ENCODE data around the gene RHOG.
"Not testable (repeated sequence)": the region's sequence is repeated elsewhere in the genome, so short reads cannot be mapped to it uniquely, and the experiment has no call there.

The RHOG gene

DNA sequence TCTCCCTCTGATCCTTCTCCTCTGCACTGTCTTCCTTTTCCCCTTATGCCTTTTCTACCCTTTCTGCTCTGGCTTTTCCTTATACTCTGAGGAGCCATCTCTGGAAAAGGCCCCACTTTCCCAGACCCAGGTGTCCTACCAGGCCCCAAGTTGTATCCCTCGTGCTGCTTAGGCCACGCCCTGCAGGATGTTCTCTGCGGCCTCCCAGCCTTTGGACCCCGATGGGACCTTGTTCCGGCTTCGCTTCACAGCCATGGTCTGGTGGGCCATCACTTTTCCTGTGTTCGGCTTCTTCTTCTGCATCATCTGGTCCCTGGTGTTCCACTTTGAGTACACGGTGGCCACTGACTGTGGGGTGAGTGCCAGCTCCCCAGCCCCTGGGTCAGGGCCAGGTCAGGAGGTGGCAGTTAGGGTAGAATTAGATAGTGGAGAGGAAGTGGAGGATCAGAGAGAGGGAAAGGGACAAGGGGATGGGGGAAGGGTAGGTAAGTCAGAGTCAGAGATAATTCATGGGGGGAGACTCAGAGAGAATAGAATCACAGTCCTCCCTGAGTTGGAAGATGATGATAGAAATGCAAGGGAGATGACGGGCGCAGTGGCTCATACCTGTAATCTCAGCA, 23.5 kb downstream of the RHOG start:
- no peak overlapping the region for H3K27ac ChIP-seq
- H3K4me3 ChIP-seq = no peak overlapping the region

- H3K4me3 ChIP-seq = no peak overlapping the region
- no peak overlapping the region for H3K27ac ChIP-seq
These were observed 24.1 kb downstream of the RHOG start for GRCh38 chr11:3816673-3817072.

DNA sequence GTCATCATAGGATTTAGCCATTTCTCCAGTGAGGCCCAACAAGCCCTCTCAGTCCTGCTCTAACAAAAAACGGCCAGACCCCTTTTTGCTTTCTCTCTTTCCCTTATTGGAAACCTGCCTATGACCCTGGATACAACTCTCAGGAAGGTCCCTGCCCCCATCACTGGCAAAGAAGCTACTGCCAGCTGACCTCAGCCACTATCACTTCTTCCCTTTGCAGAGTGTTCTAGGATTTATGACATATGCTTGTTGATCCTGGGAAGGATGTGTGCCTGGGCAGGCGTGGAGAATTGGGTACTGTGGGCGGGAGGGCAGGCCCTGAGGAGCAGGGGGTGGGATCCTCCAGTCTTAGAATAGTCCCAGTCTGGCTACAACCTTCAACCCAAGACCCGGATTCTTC, 24.9 kb downstream of the RHOG start:
- Histone ChIP-seq H3K4me3 (no peak overlapping the region), H3K27ac (no peak overlapping the region)

GRCh38 chr11:3814832-3815231, 25.9 kb downstream of the RHOG start:
- not testable (repeated sequence) for H3K4me3 ChIP-seq, H3K27ac ChIP-seq

GRCh38 chr11:3810951-3811350, 29.8 kb downstream of the RHOG start:
- H3K27ac ChIP-seq = peak overlapping the region in 4 of 21 experiments; percentile 1 to 55 (median 38)

DNA sequence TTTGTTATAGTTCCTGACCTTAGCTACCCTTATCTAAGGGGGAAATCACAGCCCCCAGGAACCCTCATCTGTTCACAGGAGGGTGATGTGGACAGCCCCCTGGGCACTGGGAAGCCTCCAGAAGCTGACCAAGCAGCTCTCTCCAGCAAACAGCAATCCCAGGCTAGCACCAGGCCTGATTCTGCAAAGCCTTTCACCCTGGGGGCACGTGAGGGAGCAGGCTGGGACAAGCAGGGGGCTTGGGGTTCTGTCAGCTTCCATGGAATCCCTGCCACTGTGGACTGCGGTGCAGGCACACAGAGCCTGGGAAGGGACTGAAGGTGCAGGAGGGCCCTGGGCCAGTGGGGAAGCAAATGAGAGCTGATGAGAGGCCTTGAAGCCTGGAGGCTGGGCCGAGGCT, 30.3 kb downstream of the RHOG start:
- Histone ChIP-seq H3K4me3 (no peak overlapping the region), H3K27ac (peak overlapping the region in 7 of 21 experiments; percentile 1 to 79 (median 37))

More at GRCh38 chr11:3810951-3811350, 29.8 kb downstream of the RHOG start:
- no peak overlapping the region for H3K4me3 ChIP-seq

- no peak overlapping the region for H3K4me3 ChIP-seq
- peak overlapping the region in 9 of 21 experiments; percentile 5 to 88 (median 79) for H3K27ac ChIP-seq
These were observed 31.2 kb downstream of the RHOG start for GRCh38 chr11:3809624-3809928.

DNA sequence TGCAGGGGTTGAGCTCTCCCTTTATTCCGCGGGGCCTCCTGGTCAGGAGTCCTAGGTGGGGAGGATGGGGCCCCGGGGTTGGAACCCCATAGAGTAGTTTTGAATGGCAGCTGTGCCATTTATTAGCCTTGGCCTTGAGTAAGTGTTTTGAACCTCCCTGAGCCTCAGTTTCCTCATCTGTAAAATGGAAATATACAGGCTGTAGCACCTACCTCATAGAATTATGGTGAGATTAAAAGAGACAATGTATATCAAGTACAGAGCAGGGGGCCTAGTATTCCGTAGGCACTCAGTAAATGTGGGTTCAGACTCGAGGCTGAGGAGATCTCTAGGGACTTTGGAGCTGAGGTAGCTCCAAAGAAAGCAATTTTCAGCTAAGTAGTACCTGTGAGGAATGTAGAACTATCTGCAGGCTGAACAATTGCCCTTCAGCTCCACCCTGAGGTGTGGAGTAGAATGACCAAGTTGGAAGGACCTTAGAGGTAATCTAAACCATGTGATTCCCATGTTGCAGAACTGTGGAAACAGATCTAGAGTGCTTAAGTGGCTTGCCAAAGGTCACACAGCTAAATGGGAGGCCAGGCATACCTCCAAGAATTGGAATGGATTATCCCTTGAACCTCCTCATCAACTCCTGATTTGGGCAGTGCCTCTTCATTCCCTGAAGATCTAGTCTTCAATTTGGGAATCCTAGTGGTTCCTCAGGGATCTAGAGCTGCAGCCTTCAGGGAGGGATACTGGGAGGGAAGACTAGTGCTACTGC, 31.7 kb downstream of the RHOG start:
- H3K27ac ChIP-seq = peak overlapping the region in 20 of 21 experiments; percentile 60 to 90 (median 79)
- peak overlapping the region; percentile 48 to 79 (median 58) for H3K4me3 ChIP-seq

DNA sequence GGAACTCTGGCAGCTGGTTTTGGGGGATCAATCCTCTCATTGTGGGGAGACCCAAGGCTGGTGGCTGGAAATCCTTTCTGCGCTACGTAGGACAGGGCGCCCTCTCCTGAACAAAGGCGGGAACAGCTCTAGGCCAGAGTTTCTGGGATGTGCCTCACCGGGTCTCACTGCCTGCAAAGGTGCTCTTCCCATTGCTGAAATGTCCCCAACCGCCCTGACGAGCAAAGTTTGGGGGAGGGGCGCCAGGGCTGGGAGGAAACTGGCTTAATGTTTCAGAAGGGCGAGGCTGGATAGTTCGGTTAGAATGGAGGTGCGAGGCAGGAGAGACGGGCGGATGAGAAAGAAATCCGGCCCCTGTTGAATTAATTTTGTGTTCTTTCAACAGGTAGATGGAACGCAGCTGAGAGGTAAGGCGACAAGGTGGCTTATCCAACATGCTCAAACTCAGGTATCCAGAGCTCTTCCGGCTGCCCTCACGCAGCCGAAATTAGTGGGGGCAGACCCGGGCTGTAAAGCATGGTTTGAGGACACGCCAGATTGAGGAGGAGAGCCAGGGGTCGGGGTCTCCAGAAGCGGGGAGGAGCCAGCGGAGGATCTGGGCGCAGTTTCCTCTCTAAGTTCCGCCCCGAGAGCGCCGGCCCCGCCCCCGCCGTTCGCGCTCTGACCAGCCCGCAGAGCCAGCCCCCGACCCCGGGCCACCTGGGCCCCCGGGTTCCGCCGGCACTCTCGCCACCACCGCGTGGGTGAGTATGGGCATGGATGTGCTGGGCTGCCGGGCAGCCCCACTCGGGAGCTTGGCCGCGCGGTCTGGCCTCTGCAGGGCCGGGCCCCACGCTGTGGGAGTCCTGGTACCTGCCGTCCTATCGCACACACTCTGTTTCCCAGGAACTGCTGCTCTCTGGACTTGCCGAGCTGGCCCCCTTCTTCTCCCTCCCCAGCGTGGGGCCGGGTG, 32.6 kb downstream of the RHOG start, which contains the start of gene PGAP2:
Gene PGAP2, plus strand, starts transcription at position 652 of the 952 bp plus-strand sequence. CDS start 2,700 bp downstream, outside the sequence.
- H3K27ac ChIP-seq = peak within 1 kb of the TSS; percentile 54 to 90 (median 79)
- H3K4me3 ChIP-seq = peak within 1 kb of the TSS; percentile 48 to 79 (median 58)

DNA sequence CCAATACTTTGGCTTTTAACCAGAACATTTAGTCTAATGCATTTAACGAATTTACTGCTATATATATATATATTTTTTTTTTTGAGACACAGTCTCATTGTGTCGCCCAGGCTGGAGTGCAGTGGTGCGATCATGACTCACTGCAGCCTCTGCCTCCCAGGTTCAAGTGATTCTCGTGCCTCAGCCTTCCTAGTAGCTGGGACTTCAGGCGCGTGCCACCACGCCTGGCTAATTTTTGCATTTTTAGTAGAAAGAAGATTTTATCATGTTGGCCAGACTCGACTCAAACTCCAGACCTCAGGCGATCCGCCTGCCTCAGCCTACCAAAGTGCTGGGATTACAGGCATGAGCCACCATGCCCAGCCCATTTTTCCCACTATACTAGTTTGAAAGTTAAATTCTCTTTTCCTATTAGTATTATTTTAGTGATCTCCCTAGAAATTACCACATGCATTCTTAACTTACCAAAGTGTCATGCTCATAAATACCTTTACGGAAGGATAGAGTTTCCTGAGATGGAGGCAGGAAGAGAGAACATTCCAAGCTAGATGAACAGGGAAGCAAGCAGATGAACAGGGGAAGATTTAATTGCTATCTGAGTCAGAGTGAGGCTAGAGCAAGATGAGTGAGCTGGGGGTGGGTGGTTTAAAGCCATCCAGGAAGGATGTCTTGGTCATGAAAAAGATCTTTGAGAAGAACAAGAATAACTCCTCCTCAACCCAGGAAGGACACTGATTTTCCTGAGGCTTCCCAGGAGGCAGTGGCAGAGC, 36.8 kb downstream of the RHOG start:
- no peak overlapping the region for H3K27ac ChIP-seq
- H3K4me3 ChIP-seq = no peak overlapping the region

GRCh38 chr11:3802011-3802790, 38.6 kb downstream of the RHOG start:
- Histone ChIP-seq H3K4me3 (no peak overlapping the region), H3K27ac (no peak overlapping the region)

GRCh38 chr11:3799873-3800272, 40.9 kb downstream of the RHOG start:
- H3K4me3 ChIP-seq = no peak overlapping the region
- no peak overlapping the region for H3K27ac ChIP-seq

DNA sequence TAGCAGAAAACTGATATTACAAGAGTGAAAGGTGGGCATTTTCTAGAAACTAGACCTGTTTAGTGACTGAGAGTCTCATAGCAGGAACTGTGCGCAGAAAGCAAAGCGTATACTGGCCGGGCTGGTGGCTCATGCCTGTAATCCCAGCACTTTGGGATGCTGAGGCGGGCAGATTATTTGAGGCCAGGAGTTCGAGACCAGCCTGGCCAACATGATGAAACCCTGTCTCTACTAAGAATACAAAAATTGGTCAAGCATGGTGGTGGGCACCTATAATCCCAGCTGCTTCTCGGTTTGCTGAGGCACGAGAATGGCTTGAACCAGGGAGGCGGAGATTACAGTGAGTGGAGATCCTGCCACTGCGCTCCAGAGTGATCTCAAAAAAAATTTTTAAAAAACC, 41.6 kb downstream of the RHOG start:
- H3K27ac ChIP-seq = peak overlapping the region in 3 of 21 experiments; percentile 6 to 97 (median 93)
- no peak overlapping the region for H3K4me3 ChIP-seq

DNA sequence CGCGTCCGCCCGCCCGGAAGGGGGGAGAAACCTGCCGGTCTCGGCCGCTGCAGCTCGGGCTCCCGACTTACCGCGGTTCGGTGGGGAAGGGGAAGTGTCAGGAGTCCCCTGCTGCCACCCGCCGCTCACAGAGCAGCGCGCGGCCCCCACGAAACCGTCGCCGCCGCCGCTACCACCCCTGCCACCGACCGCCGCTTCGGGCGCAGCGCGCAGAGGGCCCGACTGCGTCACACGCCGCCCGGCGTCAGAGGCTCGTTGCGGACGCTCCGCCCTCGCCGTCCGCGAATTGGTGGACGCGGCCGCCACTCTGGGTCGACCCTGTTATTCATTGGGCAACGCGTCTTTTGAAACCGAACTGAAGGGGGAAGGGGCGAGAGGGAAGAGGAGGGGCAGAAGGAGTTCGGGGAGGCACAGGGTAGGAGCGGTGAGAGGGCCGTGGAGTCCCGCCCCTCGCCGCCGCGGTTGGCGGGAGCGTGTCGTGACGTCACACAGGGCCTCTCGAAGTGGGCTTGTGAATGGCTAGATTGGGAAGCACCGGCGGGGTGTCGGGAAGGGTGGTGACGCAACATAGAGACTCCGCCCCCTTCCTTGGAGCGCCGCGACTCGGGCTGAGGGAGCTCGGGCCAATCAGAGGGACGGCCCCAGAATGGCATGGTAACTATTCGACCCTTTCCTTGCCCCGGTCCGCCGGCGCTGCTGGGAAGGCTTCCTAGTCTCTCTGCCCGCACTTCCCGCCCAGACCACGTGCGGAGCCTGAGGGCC, 43.2 kb downstream of the RHOG start, which contains the start of gene NUP98:
Gene NUP98, minus strand, starts transcription at position 226 of the 762 bp plus-strand sequence. CDS start 15,437 bp downstream, outside the sequence.
- Histone ChIP-seq H3K27ac (peak within 1 kb of the TSS; percentile 85 to 100 (median 97)), H3K4me3 (peak within 1 kb of the TSS; percentile 64 to 93 (median 86))

- peak overlapping the region; percentile 64 to 93 (median 86) for H3K4me3 ChIP-seq
- peak overlapping the region; percentile 85 to 100 (median 97) for H3K27ac ChIP-seq
These were observed 43.9 kb downstream of the RHOG start for GRCh38 chr11:3796801-3797328.

- Histone ChIP-seq H3K27ac (peak overlapping the region in 16 of 21 experiments; percentile 90 to 100 (median 97)), H3K4me3 (peak overlapping the region; percentile 64 to 93 (median 86))
These were observed 44.4 kb downstream of the RHOG start for GRCh38 chr11:3796346-3796745.

GRCh38 chr11:3796002-3796311, 44.8 kb downstream of the RHOG start:
- H3K4me3 ChIP-seq = peak overlapping the region in 6 of 7 experiments; percentile 64 to 93 (median 82)
- peak overlapping the region in 10 of 21 experiments; percentile 19 to 100 (median 96) for H3K27ac ChIP-seq

All from skin epidermis (tissue), 12 donors.